ENCODE data around the gene NR6A1.

DNA sequence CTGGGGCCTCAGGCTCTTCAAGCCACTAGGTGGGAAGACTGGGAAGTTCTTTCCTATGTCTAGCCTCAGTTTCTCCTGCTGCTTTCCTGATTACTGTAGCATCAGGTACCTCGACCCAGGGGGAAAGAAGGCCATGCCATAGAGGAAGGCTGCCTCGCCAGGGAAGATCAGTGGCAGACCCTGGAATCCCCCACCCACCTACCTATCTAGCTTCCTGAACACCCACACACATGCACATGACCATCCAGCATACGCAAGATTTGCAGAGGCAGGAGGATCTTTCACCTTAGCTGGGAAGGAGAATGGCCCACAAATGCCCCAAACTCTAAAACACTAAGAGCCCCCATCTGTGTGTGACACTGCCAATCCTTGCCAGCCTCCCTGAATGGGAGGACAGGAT is 271.9 kb downstream of the NR6A1 start:
- TF ChIP-seq, protein P1, sequence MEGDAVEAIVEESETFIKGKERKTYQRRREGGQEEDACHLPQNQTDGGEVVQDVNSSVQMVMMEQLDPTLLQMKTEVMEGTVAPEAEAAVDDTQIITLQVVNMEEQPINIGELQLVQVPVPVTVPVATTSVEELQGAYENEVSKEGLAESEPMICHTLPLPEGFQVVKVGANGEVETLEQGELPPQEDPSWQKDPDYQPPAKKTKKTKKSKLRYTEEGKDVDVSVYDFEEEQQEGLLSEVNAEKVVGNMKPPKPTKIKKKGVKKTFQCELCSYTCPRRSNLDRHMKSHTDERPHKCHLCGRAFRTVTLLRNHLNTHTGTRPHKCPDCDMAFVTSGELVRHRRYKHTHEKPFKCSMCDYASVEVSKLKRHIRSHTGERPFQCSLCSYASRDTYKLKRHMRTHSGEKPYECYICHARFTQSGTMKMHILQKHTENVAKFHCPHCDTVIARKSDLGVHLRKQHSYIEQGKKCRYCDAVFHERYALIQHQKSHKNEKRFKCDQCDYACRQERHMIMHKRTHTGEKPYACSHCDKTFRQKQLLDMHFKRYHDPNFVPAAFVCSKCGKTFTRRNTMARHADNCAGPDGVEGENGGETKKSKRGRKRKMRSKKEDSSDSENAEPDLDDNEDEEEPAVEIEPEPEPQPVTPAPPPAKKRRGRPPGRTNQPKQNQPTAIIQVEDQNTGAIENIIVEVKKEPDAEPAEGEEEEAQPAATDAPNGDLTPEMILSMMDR (IDR thresholded peaks at IDR 0.05; ENCODE audit: low read depth, low read length, poor library complexity, severe bottlenecking): no peak
- no peak for TF ChIP-seq EZH2phosphoT487 (IDR thresholded peaks at IDR 0.05; ENCODE audit: borderline replicate concordance, low read length)
